CD4-positive, alpha-beta T cell treated with Interleukin-4 for 4 hours (primary cell): ENCODE data around the gene NUPR2.
"Not testable (repeated sequence)": the region's sequence is repeated elsewhere in the genome, so short reads cannot be mapped to it uniquely, and the experiment has no call there.

Experiments used
- DNase-seq: peaks from one replicate; pipeline ENCODE4 v3.0.0-alpha.2; 2020

NUPR2 gene, protein sequence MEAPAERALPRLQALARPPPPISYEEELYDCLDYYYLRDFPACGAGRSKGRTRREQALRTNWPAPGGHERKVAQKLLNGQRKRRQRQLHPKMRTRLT

DNA sequence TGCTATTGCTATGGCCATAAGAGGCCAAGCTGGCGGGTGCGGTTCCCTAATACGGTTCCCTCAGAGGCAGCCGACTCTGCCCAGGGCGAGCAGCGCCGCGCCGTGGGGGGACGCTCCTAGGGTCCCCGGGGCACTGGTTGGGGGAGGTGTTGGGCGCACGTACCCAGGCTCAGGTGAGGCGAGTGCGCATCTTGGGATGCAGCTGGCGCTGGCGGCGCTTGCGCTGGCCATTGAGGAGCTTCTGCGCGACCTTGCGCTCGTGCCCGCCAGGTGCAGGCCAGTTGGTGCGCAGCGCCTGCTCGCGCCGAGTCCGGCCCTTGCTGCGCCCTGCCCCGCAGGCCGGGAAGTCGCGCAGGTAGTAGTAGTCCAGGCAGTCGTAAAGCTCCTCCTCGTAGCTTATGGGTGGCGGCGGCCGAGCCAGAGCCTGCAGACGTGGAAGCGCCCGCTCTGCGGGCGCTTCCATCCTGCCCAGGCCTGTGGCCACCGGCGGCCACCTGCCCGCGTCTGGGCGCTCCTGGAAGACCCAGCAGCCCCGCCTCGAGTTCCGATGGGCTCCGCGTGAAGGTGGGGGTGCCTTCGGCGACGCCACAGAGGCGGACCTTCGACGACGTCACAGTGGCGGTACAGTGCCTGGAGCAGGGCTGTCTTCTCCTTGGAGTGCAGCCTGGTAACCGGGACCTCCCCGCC lies at the start of gene NUPR2:
NUPR2 (minus strand) TSS at position 566 of the 687 bp plus-strand sequence; CDS start at position 463, 103 bp downstream.
- DNase-seq: no peak

DNA sequence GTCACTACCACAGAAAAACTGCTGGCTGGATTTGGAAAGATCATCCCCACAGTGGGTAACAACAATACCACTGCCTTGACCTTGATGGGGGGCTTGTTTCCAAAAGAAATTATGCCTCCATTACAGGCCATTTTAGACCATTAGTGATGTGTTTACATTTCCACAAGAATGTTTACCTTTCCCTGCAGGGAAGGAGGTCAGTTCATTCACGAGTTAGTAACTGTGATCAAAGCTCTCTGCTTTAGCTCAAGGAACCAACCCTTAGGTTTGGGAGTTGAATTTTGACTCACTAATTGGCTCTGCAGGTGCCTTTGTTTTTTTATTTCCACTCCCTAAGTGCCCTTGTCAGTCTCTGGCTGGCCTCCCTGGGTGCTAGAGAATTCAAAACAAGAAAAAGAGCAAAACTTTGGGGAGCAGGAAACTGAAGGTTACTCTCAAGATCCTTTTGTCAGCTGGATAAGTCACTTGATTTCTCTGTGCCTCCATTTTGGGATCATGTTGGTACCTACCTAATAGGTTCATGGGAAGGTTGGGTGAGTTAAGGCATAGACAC lies 41.1 kb upstream of the NUPR2 start:
- DNase-seq: no peak

DNA sequence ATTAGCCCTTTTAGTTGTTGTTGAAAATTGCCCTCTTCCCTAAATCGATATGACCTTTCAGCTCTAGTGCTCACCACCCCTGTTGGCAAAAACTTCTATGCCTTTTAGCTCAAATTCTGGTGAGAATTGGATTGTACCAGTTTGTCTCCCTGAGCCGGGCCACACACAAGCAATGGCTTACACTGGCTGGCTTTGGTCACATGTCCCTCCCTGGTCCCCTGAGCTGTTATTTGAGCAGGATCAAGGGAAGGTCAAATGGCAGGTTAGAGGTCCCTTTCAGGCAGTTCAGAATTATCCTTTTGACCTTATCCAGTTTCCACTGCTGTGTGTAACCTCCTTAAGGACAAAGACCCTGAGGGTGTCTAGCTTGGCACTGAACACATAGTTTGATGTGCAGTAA lies 14.8 kb upstream of the NUPR2 start:
- DNase-seq: not testable (repeated sequence)

DNA sequence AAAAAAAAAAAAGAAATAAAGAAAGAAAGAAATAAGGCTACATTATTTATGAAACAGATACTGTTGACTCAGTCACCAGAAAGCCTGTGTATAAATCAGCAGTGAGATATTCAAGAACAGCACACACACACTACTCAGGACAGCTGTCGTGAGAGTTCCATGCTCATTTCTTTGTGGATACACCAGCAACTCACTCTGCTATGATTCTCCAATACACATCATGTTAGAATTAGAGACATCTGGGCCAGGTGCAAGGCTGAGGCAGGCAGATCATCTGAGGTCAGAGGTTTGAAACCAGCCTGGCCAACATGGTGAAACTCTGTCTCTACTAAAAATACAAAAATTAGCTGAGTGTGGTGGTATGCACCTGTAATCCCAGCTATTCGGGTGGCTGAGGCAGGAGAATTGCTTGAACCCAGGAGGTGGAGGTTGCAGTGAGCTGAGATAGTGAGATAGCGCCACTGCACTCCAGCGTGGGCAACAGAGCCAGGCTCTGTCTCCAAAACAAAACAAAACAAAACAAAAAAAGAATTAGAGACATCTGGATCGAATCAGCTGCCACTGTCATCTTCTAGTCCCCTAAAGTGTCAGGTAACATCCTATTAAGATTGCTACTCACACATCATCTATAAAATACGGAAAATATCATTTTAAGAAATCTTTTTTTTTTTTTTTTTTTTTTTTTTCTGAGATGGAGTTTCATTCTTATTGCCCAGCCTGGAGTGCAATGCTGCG lies 11.2 kb upstream of the NUPR2 start:
- DNase-seq: no peak

DNA sequence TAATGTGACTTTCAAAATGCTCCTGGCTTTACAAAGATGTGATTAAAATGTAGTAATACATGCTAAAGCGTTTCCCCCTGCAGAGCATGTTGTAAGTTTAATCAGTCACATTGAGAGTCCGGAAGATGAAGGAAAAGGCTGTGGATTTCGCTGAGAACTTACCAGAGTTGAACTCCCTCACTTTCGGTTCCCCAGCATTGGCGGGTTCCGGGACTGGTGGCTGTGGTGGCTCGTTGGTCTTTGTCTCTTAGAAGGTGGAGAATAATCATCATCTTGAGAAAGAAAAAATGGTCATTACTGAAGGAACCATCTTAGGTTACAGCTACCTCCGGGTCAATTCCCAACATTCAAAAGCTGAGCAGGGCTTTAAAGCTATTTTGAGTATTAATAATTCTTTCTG lies 9.6 kb upstream of the NUPR2 start:
- DNase-seq: no peak

DNA sequence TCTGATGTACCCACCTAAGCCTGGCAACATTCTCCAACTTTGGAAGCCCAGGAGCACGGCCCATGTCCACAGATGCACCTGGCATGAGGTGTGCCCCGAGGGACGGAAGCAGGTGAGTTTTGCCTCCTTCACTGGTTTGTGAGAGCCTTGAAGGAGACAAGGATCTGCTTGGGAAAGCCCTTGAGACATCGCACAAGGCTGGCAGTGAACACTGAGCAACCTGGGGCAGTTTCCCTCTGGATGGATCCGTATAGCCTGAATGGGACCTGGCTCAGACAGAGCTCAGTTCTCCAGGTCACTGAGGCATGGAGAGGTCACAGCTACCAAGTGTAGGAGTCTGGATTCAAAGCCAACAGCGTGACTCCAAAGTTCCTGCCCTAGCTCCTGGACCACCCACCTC lies 8.8 kb upstream of the NUPR2 start:
- DNase-seq: no peak

DNA sequence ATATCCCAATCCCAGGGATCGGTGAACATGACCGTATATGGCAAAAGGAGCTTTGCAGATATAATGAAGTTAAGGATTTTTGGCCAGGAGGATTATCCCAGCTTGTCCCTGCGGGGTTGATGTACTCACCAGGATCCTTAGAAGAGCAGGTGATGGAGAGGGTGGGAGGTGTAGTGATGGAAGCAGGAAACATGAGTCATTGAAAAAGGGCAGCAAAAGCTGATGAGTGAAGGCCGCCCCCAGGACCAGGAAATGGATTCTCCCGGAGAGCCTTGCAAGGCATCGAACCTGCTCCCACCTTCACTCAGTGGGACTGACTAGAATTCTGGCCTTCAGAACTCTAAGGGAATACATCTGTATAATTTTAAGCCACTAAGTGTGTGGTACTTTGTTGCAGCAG lies 5.2 kb upstream of the NUPR2 start:
- DNase-seq: no peak

DNA sequence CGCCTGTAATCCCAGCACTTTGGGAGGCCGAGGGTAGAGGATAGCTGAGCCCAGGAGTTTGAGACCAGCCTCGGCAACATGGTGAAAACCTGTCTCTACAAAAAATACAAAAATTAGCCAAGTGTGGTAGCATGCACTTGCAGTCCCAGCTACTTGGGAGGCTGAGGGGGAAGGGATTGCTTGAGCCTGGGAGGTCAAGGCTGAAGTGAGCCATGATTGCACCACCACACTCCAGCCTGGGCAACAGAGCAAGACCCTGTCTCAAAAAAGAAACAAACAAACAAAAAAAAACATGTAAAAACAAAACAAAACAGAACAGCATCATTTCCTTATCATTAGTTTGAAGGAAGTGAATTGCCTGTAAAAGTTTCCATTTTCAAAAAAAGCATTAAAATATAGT lies 4.0 kb downstream of the NUPR2 start:
- DNase-seq: not testable (repeated sequence)

DNA sequence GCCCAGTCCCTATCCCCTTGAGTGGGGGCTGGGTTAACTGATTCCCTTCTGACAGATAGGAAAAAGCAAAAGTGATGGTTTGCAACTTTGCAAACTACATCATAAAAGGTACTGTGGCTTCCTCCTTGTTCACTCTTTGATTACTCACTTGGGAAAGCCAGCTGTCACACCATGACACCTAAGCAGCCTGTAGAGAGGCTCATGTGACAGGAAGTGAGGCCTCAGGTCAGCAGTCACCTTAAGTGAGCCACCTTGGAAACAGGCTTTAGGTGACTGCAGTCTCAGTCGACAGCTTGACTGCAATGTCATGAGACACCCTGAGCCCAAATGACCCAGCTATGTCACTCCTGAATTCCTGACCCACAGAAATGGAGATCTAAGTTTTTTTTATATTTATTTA lies 5.6 kb downstream of the NUPR2 start:
- DNase-seq: no peak

DNA sequence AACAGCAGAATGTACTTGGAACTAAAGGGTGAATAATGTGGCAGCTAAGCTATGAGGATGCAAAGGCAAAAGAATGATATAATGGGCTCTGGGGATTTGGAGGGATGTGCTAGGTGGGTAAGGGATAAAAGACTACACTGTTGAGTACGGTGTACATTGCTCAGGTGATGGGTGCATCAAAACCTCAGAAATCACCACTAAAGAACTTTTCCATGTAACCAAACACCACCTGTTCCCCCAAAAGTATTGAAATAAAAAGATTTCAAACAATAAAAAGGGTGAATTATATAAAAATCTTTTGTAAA lies 8.3 kb downstream of the NUPR2 start:
- DNase-seq: no peak

DNA sequence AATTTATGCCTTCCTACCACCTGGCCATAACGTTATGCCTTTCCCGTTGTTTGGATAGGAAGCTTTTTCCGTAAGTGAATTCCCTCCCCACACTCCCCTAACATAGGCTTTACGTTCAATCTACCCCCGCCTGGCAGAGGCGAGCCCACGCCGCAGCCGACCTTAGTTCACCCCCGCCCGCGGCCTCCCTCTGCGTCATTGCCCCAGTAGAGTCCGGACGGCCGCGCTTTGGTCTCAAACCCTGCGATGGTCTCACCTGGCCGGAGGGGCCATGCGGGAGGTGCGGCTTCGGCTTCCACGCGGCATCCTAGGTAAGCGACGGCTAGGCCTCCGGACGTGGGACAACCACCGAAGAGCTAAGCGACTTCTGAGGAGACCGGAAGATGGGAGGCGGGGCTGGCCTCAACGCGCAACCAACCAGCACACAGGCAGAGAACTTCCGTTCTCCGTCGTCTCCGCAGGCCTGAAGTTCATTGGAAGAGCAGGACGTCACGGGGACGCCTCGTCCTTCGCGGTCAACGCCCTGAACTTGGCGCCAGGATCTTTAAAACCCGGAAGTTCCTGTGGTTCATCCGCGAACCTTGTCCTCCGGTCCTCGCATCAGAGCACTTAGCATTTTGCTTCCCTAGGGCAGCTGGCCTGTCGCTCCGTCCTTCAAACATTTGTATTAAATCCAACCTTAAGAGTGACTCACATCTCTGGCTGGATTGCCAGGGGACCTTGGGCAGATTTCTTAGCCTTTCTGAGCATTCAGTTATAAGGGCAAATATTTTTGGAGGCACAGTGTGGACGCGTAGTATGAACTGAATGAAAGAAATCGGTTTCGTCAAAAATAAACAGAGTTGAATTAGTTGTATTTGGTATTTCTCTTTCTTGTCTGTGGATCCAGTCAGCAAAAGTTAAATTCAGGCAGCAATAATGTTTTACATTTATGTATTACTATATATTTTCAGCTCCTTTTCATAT lies 9.8 kb downstream of the NUPR2 start, which contains the start of gene CHCHD2:
CHCHD2 (minus strand) TSS at position 369 of the 966 bp plus-strand sequence; CDS start at position 306, 63 bp downstream.
- peak; percentile 96 for DNase-seq

DNA sequence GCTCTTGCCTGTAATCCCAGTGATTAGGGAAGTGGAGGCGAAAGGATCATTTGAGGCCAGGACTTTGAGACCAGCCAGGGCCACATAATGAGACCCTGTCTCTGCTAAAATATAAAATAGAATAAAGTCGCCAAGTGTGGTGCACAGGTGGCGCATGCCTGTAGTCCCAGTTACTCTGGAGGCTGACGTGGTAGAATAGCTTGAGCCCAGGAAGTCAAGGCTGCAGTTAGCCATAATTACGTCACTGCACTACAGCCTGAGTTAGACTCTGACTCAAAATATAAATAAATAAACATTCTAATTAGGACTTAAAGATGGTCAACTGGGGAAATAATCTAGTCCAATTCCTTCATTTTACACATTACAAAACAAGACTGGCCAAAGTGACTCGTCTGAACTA lies 10.7 kb downstream of the NUPR2 start:
- peak; percentile 39 for DNase-seq

DNA sequence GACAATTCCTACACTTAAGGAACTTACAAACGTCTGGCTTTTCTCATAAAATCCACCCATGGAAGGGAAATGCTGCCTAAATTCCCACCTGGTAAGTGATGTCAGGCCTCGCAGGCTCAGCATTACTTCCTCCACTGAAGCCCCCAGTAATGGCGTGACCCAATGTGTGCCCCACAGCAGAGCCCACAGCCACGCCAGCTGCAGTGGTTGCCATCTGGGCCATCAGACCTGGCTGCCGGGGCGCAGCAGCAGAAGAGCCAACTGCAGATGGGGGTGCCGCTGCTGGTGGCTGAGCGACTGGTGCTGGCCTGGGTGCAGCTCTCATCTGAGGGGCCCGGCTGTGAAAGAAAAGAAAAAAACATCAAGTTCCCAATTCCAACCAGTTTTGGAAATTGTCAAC lies 12.1 kb downstream of the NUPR2 start:
- DNase-seq: not testable (repeated sequence)

DNA sequence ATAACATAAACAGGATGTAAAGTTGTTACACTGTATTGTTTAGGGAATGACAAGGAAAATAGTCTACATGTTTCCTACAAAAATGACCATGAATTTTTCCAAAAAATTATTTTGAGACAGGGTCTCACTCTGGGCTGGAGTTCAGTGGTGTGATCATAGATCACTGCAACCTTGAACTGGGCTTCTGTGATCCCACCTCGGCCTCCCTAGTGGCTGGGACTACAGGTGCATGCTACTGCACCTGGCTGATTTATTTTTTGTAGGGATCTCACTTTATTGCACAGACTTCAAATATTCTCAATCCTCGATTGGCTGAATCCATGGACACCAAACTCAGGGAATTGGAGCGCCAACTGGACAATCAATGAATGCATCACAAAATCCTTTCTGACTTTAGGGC lies 16.6 kb downstream of the NUPR2 start:
- no peak for DNase-seq

DNA sequence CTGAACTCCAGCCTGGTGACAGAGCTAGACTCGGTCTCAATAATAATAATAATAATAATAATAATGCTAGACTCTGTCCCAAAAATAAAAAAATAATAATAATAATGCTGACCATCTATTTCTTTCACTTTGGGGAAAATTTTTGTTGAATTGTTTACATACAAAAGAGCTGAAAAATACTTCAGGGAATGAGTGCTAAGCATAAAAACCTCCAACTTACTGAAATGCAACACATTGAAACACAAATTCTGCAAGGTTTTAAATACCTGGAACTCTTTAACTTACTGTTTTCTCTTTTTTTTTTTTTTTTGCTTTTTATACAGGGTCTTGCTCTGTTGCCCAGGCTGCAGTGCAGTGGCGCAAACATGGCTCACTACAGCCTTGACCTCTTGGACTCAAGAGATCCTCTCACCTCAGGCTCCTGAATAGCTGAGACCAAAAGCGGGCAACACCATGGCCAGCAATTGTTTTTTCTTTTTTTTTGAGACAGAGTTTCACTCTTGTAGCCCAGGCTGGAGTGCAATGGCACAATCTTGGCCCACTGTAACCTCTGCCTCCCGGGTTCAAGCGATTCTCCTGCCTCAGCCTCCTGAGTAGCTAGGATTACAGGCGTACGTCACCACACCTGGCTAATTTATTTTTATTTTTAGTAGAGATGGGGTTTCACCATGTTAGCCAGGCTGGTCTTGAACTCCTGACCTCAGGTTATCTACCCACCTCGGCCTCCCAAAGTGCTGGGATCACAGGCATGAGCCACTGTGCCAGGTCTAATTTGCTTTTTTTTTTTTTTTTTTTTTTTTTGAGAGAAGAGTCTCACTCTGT lies 17.8 kb downstream of the NUPR2 start:
- DNase-seq: not testable (repeated sequence)

DNA sequence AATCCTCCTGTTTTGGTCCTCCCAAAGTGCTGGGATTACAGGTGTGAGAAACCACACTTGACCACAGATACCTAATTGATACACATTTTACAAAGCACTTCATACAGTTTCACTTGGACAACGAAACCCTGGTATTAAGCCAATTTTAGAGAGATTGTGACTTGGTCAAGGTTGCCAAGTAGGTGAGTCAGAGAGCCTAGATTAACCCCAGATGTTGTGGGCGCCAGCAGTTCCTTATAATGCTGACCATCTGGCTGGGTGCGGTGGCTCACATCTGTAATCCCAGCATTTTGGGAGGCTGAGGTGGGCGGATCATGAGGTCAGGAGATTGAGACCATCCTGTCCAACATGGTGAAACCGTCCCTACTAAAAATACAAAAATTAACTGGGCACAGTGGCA lies 18.5 kb downstream of the NUPR2 start:
- DNase-seq: no peak

DNA sequence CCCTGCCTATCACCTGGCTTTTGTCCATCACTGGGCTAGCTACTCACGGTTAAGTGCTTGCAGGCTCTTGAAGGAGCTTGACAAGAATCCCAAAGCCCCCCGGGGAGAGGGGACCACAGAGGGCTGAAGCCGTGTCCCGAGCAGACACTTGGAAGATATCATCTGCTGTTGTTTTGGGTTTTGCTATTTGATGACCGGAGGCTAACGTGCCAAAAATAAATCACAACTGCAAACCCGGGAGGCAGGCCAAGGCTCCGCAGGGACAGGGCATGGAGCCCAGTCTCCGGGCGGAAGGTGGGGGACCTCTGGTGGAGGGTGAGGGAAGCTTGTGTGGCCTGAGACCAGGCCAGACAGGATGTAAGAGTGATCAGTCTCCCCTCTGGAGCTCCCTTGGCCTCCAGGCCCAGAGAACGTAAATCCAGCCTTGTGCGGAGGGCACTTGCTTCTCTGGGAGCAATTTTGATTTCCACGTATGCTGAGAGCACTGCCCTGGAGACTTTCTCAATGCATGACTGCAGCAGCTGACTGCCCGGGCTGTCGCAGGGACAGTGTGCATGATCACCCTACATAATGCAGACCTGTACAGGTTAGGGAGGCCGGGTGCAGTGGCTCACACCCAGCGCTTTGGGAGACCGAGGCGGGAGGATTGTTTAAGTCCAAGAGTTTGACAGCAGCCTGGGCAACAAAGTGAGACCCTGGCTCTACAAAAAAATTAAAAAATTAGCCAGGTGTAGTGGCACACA lies 23.3 kb downstream of the NUPR2 start, which contains the start of gene PHKG1:
PHKG1 (minus strand) TSS at position 164 of the 743 bp plus-strand sequence. CDS start 4,011 bp downstream, outside the sequence.
- DNase-seq: no peak

DNA sequence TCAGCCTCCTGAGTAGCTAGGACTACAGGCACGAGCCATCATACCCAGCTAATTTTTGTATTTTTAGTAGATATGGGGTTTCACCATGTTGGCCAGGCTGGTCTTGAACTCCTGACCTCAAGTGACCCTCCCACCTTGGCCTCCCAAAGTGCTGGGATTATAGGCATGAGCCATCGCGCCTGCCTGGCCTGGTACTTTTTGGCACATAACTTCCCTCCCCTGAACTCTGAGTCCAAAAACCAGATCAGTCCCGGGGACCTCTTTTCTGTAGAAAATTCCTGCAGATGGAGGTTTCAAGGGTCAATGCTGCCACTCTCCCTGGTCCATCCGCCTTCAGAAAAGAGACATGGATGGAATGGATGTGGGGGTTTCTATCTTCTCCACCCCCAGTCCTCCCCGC lies 23.8 kb downstream of the NUPR2 start:
- not testable (repeated sequence) for DNase-seq

DNA sequence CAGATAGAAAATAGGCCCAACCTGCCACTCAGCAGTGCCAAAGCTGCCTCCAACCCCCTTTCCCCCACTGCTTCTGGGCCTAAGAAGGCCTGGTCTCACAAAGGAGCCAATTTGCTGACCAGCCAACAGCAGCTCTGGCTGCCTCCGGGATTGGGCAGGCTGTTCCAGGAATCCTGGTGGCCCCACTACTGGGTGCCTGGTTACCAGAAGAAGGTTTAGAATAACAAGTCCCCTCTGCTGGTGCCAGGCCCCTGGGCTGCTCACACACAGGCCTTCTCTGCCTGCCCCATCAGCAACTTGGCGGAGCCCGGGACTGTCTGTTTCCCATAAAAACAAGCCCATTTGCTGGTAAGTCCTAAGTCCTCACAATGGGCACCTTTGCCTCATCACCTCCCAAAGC lies 24.6 kb downstream of the NUPR2 start:
- DNase-seq: no peak

DNA sequence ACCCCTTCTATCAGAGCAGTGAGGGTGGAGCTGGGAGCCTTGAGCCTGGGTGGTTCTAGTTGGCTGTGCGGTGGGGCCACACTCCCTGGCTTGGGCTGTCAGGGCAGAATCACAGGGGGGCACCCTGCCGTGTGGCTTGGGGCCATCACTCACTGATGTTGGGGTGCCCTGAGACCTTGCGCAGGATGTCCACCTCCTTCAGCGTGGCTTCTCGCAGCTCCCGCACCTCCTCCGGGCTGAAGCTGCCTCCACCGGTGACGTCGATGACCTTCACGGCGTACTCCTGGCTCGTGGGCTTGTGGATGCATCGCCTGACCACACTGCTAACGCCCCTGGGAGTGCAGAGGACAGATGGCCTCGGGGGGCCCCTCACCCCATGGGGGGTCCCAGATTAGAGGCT lies 28.8 kb downstream of the NUPR2 start:
- DNase-seq: no peak

DNA sequence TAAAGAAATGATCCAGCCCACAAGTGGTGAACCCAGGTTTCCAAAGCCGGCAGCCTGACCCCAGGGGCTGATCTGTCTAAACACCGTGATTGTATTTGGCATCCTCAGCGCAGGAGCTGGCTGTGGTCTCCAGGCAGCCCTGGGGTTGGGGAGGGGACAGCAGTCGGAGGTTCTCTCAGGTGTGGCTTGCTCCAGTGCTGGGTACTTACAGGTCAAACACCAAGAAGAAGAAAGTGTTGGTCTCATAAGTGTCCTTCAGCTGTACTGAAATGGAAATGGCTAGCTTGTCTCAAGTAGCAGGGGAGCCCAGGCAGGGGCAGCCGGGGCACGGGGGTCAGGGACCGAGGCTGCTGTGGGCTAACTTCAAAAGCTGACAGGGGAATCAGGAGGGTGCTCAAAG lies 29.5 kb downstream of the NUPR2 start:
- DNase-seq: no peak
